K562 (cell line): ENCODE results near the gene TEX14. TPM values are rescaled to one million over a fixed set of nuclear protein-coding genes. Genes with fewer than 3 reads are reported as not detected.

Experiments
- CXXC5 ChIP-seq: fragments of 250-450 bp; sonication (Bioruptor Pico); IDR thresholded peaks from 2 replicates; pipeline ENCODE4 v1.8.0; 2022; ENCODE audit warnings: inconsistent platforms, mild to moderate bottlenecking, moderate library complexity
- JUN ChIP-seq, 2 experiments: sonication (generic) in 1 of 2; formaldehyde crosslinking in 1 of 2; IDR thresholded peaks; 2 replicates each; pipeline versions ENCODE4 v1.6.1 to v1.8.0; 2012 to 2022; ENCODE audit warnings: borderline replicate concordance in 2 of 2, mild to moderate bottlenecking in 2 of 2, improper control_type of control experiment in 1 of 2, low read depth in 1 of 2, low read length in 1 of 2, missing genetic modification reagents in 1 of 2
- KDM5B ChIP-seq: fragments of 200-600 bp; sonication (generic); IDR thresholded peaks from 2 replicates; pipeline ENCODE4 v1.6.1; 2012; ENCODE audit warnings: low read depth, mild to moderate bottlenecking, moderate library complexity, low read length, control low read depth, inconsistent platforms; ENCODE audit not compliant: insufficient replicate concordance
- PHB ChIP-seq: fragments of 250-450 bp; sonication (Bioruptor Pico); IDR thresholded peaks from 2 replicates; pipeline ENCODE4 v1.5.0; 2021
- SMAD4 ChIP-seq: fragments of 250-450 bp; sonication (Bioruptor Pico); conservative IDR thresholded peaks from 2 replicates; pipeline ENCODE4 v1.8.0; 2021; ENCODE audit warnings: inconsistent platforms, mild to moderate bottlenecking, moderate library complexity
- TCFL5 ChIP-seq: fragments of 250-450 bp; sonication (Bioruptor Pico); conservative IDR thresholded peaks from 2 replicates; pipeline ENCODE4 v1.6.1; 2021; ENCODE audit warnings: mild to moderate bottlenecking, moderate library complexity, matching md5 sums
- ZNF217 ChIP-seq: sonication (generic); formaldehyde crosslinking; IDR thresholded peaks from 2 replicates; pipeline ENCODE4 v1.8.0; 2022; ENCODE audit warnings: mild to moderate bottlenecking, missing genetic modification reagents
- ZNF586 ChIP-seq: fragments of 450-650 bp; formaldehyde crosslinking; conservative IDR thresholded peaks from 2 replicates; pipeline ENCODE4 v1.4.0; 2020; ENCODE audit warnings: mild to moderate bottlenecking, moderate library complexity
- ZNF785 ChIP-seq: fragments of 250-450 bp; sonication (Bioruptor Pico); IDR thresholded peaks from 2 replicates; pipeline ENCODE4 v1.4.0; 2020; ENCODE audit warnings: mild to moderate bottlenecking
- polyA plus RNA-seq, 8 experiments: library from polyadenylated mRNA; depleted of rRNA in 4 of 8; stranded (reverse) in 5 of 8; unstranded in 3 of 8; fragments of >200 nt; fragmentation: Nextera tagmentation in 2 of 8; fragmentation: Illumina TruSeq in 1 of 8; extraction: Ambion mirVana in 2 of 8; extraction: Trizol in 1 of 8; gene quantifications; 2 replicates each; pipeline versions ENCODE4 v1.2.1 to v1.2.3, GENCODE V29; 2011 to 2014; ENCODE audit warnings: inconsistent platforms in 1 of 8, missing spikeins in 1 of 8
- total RNA-seq, 7 experiments: library from RNA; depleted of rRNA in 6 of 7; stranded (reverse); fragments of >200 nt in 6 of 7; fragmentation: Illumina TruSeq in 2 of 7; extraction: Trizol in 2 of 7; gene quantifications; 2 replicates each; pipeline versions ENCODE4 v1.2.1 to v1.2.3, GENCODE V29; 2011 to 2021; ENCODE audit warnings: low replicate concordance in 1 of 7
- TF ChIP-seq, protein P1 (sequence below), 2 experiments: fragments of 450-650 bp in 1 of 2; IDR thresholded peaks; 2 replicates each; pipeline ENCODE4 v1.6.1; 2011 to 2017; ENCODE audit warnings: low read depth in 2 of 2, antibody characterized with exemption in 1 of 2, borderline replicate concordance in 1 of 2, low read length in 1 of 2, mild to moderate bottlenecking in 1 of 2, mixed read lengths in 1 of 2; ENCODE audit not compliant: control insufficient read depth in 1 of 2
- TF ChIP-seq, protein P2 (sequence below): sonication (generic); formaldehyde crosslinking; IDR thresholded peaks from 2 replicates; pipeline ENCODE4 v1.8.0; 2023; ENCODE audit warnings: mild to moderate bottlenecking, missing genetic modification reagents
- TF ChIP-seq, protein P3 (sequence below): fragments of 250-450 bp; sonication (Bioruptor Pico); IDR thresholded peaks from 2 replicates; pipeline ENCODE4 v1.4.0; 2020; ENCODE audit warnings: mild to moderate bottlenecking
- TF ChIP-seq, protein P4 (sequence below): fragments of 250-450 bp; sonication (Bioruptor Pico); IDR thresholded peaks from 2 replicates; pipeline ENCODE4 v1.4.0; 2020
- TF ChIP-seq, protein P5 (sequence below): fragments of 250-450 bp; sonication (Bioruptor Pico); IDR thresholded peaks from 2 replicates; pipeline ENCODE4 v1.8.0; 2022; ENCODE audit warnings: inconsistent platforms, mild to moderate bottlenecking, moderate library complexity, borderline replicate concordance
- TF ChIP-seq, protein P6 (sequence below): sonication (generic); formaldehyde crosslinking; IDR thresholded peaks from 2 replicates; pipeline ENCODE4 v1.8.0; 2022; ENCODE audit warnings: missing genetic modification reagents, mild to moderate bottlenecking, moderate library complexity, borderline replicate concordance

TEX14 gene
- total and polyA plus RNA-seq, 9 of the 15 experiments (the other 6 are each of a cell fraction or from before 2014, with no cell fraction given), result 0.05 to 0.12 (median 0.09) TPM; not detected in 1

DNA sequence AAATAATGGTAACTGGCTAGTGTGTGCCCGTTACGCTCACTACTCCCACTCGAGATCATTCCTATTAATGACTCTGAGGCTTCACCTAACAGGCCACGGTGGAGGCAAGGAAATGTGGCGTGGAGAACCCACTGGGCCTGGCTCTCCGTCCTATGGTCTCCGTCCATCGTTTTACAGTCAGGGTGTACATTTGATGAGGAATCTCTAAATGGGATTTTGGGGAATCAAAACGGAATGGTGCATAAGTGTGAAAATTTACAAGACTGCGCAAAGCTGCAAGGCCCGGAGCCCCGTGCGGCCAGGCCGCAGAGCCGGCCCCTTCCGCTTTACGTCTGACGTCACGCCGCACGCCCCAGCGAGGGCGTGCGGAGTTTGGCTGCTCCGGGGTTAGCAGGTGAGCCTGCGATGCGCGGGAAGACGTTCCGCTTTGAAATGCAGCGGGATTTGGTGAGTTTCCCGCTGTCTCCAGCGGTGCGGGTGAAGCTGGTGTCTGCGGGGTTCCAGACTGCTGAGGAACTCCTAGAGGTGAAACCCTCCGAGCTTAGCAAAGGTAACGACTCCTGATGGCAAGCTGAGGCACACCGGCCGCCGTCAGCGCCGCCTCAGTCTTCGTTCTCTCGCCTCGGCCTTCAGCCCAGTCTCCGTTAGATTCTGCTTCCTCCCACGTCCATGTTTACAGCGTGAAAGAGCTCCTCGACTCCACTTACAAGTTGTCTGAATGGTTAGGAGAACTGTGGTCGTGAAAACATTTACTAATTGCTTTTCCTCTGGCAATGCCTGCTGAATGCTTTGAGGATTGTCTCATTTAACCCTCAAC, 602 bp upstream of the TEX14 start, which contains the start of gene RAD51C (continued):
- TF ChIP-seq PHB (peak; percentile 41; the same call in 1 of the 2 replicates), ZNF217 (CRISPR knock-in tag) (no peak), JUN (IDR thresholded peaks at IDR 0.05; ENCODE audit: borderline replicate concordance, low read depth, low read length) (peak; percentile 77), JUN (CRISPR knock-in tag; IDR thresholded peaks at IDR 0.05; ENCODE audit: borderline replicate concordance) (peak; percentile 75; the same call in 1 of the 2 replicates), KDM5B (peak; percentile 95), CXXC5 (CRISPR knock-in tag) (peak; percentile 99), ZNF586 (CRISPR knock-in tag) (no peak), ZNF785 (CRISPR knock-in tag) (no peak), TCFL5 (CRISPR knock-in tag) (no peak), SMAD4 (peak; percentile 77)
- TF ChIP-seq, protein P1, sequence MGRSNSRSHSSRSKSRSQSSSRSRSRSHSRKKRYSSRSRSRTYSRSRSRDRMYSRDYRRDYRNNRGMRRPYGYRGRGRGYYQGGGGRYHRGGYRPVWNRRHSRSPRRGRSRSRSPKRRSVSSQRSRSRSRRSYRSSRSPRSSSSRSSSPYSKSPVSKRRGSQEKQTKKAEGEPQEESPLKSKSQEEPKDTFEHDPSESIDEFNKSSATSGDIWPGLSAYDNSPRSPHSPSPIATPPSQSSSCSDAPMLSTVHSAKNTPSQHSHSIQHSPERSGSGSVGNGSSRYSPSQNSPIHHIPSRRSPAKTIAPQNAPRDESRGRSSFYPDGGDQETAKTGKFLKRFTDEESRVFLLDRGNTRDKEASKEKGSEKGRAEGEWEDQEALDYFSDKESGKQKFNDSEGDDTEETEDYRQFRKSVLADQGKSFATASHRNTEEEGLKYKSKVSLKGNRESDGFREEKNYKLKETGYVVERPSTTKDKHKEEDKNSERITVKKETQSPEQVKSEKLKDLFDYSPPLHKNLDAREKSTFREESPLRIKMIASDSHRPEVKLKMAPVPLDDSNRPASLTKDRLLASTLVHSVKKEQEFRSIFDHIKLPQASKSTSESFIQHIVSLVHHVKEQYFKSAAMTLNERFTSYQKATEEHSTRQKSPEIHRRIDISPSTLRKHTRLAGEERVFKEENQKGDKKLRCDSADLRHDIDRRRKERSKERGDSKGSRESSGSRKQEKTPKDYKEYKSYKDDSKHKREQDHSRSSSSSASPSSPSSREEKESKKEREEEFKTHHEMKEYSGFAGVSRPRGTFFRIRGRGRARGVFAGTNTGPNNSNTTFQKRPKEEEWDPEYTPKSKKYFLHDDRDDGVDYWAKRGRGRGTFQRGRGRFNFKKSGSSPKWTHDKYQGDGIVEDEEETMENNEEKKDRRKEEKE (IDR thresholded peaks at IDR 0.05; ENCODE audit: borderline replicate concordance in 1 of 2, control insufficient read depth in 1 of 2, low read depth in 2 of 2, low read length in 1 of 2), result peak in 1 of 2 experiments; percentile 73; a peak in 2 of 4 replicates
- TF ChIP-seq, protein P2, sequence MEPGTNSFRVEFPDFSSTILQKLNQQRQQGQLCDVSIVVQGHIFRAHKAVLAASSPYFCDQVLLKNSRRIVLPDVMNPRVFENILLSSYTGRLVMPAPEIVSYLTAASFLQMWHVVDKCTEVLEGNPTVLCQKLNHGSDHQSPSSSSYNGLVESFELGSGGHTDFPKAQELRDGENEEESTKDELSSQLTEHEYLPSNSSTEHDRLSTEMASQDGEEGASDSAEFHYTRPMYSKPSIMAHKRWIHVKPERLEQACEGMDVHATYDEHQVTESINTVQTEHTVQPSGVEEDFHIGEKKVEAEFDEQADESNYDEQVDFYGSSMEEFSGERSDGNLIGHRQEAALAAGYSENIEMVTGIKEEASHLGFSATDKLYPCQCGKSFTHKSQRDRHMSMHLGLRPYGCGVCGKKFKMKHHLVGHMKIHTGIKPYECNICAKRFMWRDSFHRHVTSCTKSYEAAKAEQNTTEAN (CRISPR knock-in tag), result peak; percentile 83; the same call in 1 of the 2 replicates
- TF ChIP-seq, protein P3, sequence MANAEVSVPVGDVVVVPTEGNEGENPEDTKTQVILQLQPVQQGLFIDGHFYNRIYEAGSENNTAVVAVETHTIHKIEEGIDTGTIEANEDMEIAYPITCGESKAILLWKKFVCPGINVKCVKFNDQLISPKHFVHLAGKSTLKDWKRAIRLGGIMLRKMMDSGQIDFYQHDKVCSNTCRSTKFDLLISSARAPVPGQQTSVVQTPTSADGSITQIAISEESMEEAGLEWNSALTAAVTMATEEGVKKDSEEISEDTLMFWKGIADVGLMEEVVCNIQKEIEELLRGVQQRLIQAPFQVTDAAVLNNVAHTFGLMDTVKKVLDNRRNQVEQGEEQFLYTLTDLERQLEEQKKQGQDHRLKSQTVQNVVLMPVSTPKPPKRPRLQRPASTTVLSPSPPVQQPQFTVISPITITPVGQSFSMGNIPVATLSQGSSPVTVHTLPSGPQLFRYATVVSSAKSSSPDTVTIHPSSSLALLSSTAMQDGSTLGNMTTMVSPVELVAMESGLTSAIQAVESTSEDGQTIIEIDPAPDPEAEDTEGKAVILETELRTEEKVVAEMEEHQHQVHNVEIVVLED (CRISPR knock-in tag), result peak; percentile 98
- TF ChIP-seq, protein P4, sequence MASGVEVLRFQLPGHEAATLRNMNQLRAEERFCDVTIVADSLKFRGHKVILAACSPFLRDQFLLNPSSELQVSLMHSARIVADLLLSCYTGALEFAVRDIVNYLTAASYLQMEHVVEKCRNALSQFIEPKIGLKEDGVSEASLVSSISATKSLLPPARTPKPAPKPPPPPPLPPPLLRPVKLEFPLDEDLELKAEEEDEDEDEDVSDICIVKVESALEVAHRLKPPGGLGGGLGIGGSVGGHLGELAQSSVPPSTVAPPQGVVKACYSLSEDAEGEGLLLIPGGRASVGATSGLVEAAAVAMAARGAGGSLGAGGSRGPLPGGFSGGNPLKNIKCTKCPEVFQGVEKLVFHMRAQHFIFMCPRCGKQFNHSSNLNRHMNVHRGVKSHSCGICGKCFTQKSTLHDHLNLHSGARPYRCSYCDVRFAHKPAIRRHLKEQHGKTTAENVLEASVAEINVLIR, result peak; percentile 84
- TF ChIP-seq, protein P5, sequence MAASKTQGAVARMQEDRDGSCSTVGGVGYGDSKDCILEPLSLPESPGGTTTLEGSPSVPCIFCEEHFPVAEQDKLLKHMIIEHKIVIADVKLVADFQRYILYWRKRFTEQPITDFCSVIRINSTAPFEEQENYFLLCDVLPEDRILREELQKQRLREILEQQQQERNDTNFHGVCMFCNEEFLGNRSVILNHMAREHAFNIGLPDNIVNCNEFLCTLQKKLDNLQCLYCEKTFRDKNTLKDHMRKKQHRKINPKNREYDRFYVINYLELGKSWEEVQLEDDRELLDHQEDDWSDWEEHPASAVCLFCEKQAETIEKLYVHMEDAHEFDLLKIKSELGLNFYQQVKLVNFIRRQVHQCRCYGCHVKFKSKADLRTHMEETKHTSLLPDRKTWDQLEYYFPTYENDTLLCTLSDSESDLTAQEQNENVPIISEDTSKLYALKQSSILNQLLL (CRISPR knock-in tag), result no peak
- TF ChIP-seq, protein P6, sequence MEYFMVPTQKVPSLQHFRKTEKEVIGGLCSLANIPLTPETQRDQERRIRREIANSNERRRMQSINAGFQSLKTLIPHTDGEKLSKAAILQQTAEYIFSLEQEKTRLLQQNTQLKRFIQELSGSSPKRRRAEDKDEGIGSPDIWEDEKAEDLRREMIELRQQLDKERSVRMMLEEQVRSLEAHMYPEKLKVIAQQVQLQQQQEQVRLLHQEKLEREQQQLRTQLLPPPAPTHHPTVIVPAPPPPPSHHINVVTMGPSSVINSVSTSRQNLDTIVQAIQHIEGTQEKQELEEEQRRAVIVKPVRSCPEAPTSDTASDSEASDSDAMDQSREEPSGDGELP (CRISPR knock-in tag), result peak; percentile 90
